ENCODE measurements around the gene RNF151.

- no peak for TF ChIP-seq POLR2A (IDR thresholded peaks at IDR 0.05)
- no peak for TF ChIP-seq POLR2AphosphoS5 (IDR thresholded peaks at IDR 0.05; ENCODE audit: insufficient read depth in 1 of 2, low read depth in 1 of 2)
- no peak for TF ChIP-seq CTCF (IDR thresholded peaks at IDR 0.05)
Observed at GRCh38 chr16:1972490-1972877, 5.8 kb downstream of the RNF151 start.

All from vagina (tissue), 2 donors.